GM12878 (cell line): ENCODE results near the gene MTF2. TPM values are rescaled to one million over a fixed set of nuclear protein-coding genes. Genes with fewer than 3 reads are reported as not detected.

Source experiments
- BMI1 ChIP-seq: fragments of 450-650 bp; IDR thresholded peaks from 2 replicates; pipeline ENCODE4 v1.6.1; 2016; ENCODE audit warnings: mild to moderate bottlenecking, moderate library complexity, borderline replicate concordance
- BRCA1 ChIP-seq: IDR thresholded peaks from 2 replicates; pipeline ENCODE4 v1.6.1; 2011; ENCODE audit warnings: low read depth, low read length, improper control_type of control experiment
- CBFB ChIP-seq: IDR thresholded peaks from 2 replicates; pipeline ENCODE4 v1.6.1; 2016; ENCODE audit warnings: antibody characterized with exemption, low read depth
- FOXK2 ChIP-seq: fragments of 450-650 bp; IDR thresholded peaks from 2 replicates; pipeline ENCODE4 v1.6.1; 2017; ENCODE audit warnings: mild to moderate bottlenecking, moderate library complexity
- HCFC1 ChIP-seq: fragments of 150-350 bp; IDR thresholded peaks from 2 replicates; pipeline ENCODE4 v1.6.1; 2014; ENCODE audit warnings: low read length
- MEF2A ChIP-seq: IDR thresholded peaks from 2 replicates; pipeline ENCODE4 v1.6.1; 2011; ENCODE audit warnings: low read depth, mild to moderate bottlenecking, low read length, moderate library complexity; ENCODE audit not compliant: insufficient read depth
- MYC ChIP-seq: IDR thresholded peaks from 2 replicates; pipeline ENCODE4 v1.6.1; 2011; ENCODE audit warnings: mild to moderate bottlenecking, low read length, moderate library complexity, inconsistent platforms; ENCODE audit not compliant: insufficient read depth, insufficient replicate concordance, insufficient read length, severe bottlenecking
- NFXL1 ChIP-seq: fragments of 450-650 bp; IDR thresholded peaks from 2 replicates; pipeline ENCODE4 v1.6.1; 2017; ENCODE audit warnings: antibody characterized with exemption, mild to moderate bottlenecking, borderline replicate concordance
- NFYB ChIP-seq: IDR thresholded peaks from 2 replicates; pipeline ENCODE4 v1.6.1; 2011; ENCODE audit warnings: low read depth, mild to moderate bottlenecking, low read length, improper control_type of control experiment, moderate library complexity; ENCODE audit not compliant: insufficient read depth
- NKRF ChIP-seq: fragments of 450-650 bp; conservative IDR thresholded peaks from 2 replicates; pipeline ENCODE4 v1.6.1; 2017; ENCODE audit warnings: mild to moderate bottlenecking, moderate library complexity
- NR2C1 ChIP-seq: fragments of 450-650 bp; IDR thresholded peaks from 2 replicates; pipeline ENCODE4 v1.6.1; 2017; ENCODE audit warnings: antibody characterized with exemption, mild to moderate bottlenecking, moderate library complexity
- PML ChIP-seq: IDR thresholded peaks from 2 replicates; pipeline ENCODE4 v1.6.1; 2012; ENCODE audit warnings: low read length, inconsistent platforms
- POLR2A ChIP-seq: IDR thresholded peaks from 2 replicates; pipeline ENCODE4 v1.6.1; 2011; ENCODE audit warnings: low read depth, mild to moderate bottlenecking, low read length
- RAD51 ChIP-seq: fragments of 450-650 bp; IDR thresholded peaks from 2 replicates; pipeline ENCODE4 v1.6.1; 2016; ENCODE audit warnings: moderate library complexity, mild to moderate bottlenecking, inconsistent platforms
- REST ChIP-seq: IDR thresholded peaks from 2 replicates; pipeline ENCODE4 v1.6.1; 2012; ENCODE audit warnings: mild to moderate bottlenecking, low read depth, low read length
- SMC3 ChIP-seq: IDR thresholded peaks from 2 replicates; pipeline ENCODE4 v1.6.1; 2011; ENCODE audit warnings: low read length, improper control_type of control experiment, borderline replicate concordance
- SREBF2 ChIP-seq: IDR thresholded peaks from 2 replicates; pipeline ENCODE4 v1.6.1; 2012; ENCODE audit warnings: mild to moderate bottlenecking, low read length
- SRF ChIP-seq, 2 experiments: IDR thresholded peaks; 2 replicates each; pipeline ENCODE4 v1.6.1; 2011; ENCODE audit warnings: low read depth in 2 of 2, low read length in 2 of 2, mild to moderate bottlenecking in 1 of 2, moderate library complexity in 1 of 2
- STAT1 ChIP-seq: fragments of 450-650 bp; conservative IDR thresholded peaks from 2 replicates; pipeline ENCODE4 v1.6.1; 2014; ENCODE audit warnings: antibody characterized with exemption, mild to moderate bottlenecking
- SUZ12 ChIP-seq: fragments of 200-600 bp; sonication (generic); IDR thresholded peaks from one replicate; pipeline ENCODE4 v1.6.1; 2018; ENCODE audit warnings: antibody characterized with exemption, mild to moderate bottlenecking; ENCODE audit not compliant: unreplicated experiment
- TAF1 ChIP-seq: IDR thresholded peaks from 2 replicates; pipeline ENCODE4 v1.6.1; 2011; ENCODE audit warnings: mild to moderate bottlenecking, low read depth, low read length, borderline replicate concordance
- TCF12 ChIP-seq: IDR thresholded peaks from 2 replicates; pipeline ENCODE4 v1.6.1; 2011; ENCODE audit warnings: low read depth, mild to moderate bottlenecking, low read length
- USF1 ChIP-seq: IDR thresholded peaks from 2 replicates; pipeline ENCODE4 v1.6.1; 2011; ENCODE audit warnings: borderline replicate concordance, low read depth, mild to moderate bottlenecking, moderate library complexity, mixed read lengths, low read length; ENCODE audit not compliant: insufficient read depth; ENCODE audit errors: extremely low read length
- ZBED1 ChIP-seq: IDR thresholded peaks from 2 replicates; pipeline ENCODE4 v1.6.1; 2016; ENCODE audit warnings: borderline replicate concordance
- polyA plus RNA-seq, 11 experiments: library from polyadenylated mRNA; depleted of rRNA in 4 of 11; unstranded in 6 of 11; stranded (reverse) in 5 of 11; fragments of >200 nt; fragmentation: Nextera tagmentation in 4 of 11; fragmentation: Illumina TruSeq in 1 of 11; extraction: Ambion mirVana in 4 of 11; extraction: Trizol in 1 of 11; gene quantifications; 1 replicate in 1 of 11; 2 replicates in 10 of 11; pipeline versions ENCODE4 v1.2.1 to v1.2.3, GENCODE V29; 2011 to 2016; ENCODE audit warnings: inconsistent platforms in 2 of 11, missing spikeins in 2 of 11, low read depth in 1 of 11
- total RNA-seq, 4 experiments: library from RNA; depleted of rRNA in 3 of 4; stranded (reverse); fragments of >200 nt in 3 of 4; fragmentation: Illumina TruSeq in 1 of 4; extraction: Trizol in 1 of 4; gene quantifications; 2 replicates each; pipeline versions ENCODE4 v1.2.1 to v1.2.3, GENCODE V29; 2013 to 2021

Gene MTF2
- total and polyA plus RNA-seq, 10 of the 15 experiments (the other 5 are each of a cell fraction or from before 2014, with no cell fraction given) = 22.6 to 74.9 (median 42.8) TPM

GRCh38 chr1:93078986-93079654 is at the start of gene MTF2 (continued):
- TF ChIP-seq SREBF2 = no peak
- TF ChIP-seq ZBED1 = peak; percentile 94
- no peak for TF ChIP-seq FOXK2
- TF ChIP-seq TAF1 = peak; percentile 100
- peak; percentile 85 for TF ChIP-seq MEF2A
- TF ChIP-seq POLR2A = peak; percentile 97
- no peak for TF ChIP-seq RAD51
- TF ChIP-seq NR2C1 = peak; percentile 75
- no peak for TF ChIP-seq SUZ12
- peak in 1 of 2 experiments; percentile 76; a peak in 2 of 4 replicates for TF ChIP-seq SRF (IDR thresholded peaks at IDR 0.05; ENCODE audit: low read depth in 2 of 2, low read length in 2 of 2)
- TF ChIP-seq PML = peak; percentile 99
- no peak for TF ChIP-seq NFXL1
- TF ChIP-seq REST = peak; percentile 50; the same call in 1 of the 2 replicates
- peak; percentile 87 for TF ChIP-seq NKRF
- peak; percentile 92 for TF ChIP-seq MYC
- no peak for TF ChIP-seq USF1
- TF ChIP-seq BMI1 = peak; percentile 47; the same call in 1 of the 2 replicates
- TF ChIP-seq HCFC1 = peak; percentile 70
- TF ChIP-seq CBFB = peak; percentile 95
- TF ChIP-seq BRCA1 = peak; percentile 58
- peak; percentile 75 for TF ChIP-seq TCF12
- 0 out of 2 replicates have a peak, but pooled peaks have one; percentile 5 for TF ChIP-seq NFYB
- no peak for TF ChIP-seq SMC3
- no peak; the same call in none of the 2 replicates for TF ChIP-seq STAT1
